ENCODE measurements around the gene FAM217A. TPM values are rescaled to one million over a fixed set of nuclear protein-coding genes. Genes with fewer than 3 reads are reported as not detected.

FAM217A gene
- total and polyA plus RNA-seq, 10 of the 15 experiments (the other 5 are each of a cell fraction or from before 2014, with no cell fraction given), result 0.09 to 0.11 TPM; not detected in 8

DNA sequence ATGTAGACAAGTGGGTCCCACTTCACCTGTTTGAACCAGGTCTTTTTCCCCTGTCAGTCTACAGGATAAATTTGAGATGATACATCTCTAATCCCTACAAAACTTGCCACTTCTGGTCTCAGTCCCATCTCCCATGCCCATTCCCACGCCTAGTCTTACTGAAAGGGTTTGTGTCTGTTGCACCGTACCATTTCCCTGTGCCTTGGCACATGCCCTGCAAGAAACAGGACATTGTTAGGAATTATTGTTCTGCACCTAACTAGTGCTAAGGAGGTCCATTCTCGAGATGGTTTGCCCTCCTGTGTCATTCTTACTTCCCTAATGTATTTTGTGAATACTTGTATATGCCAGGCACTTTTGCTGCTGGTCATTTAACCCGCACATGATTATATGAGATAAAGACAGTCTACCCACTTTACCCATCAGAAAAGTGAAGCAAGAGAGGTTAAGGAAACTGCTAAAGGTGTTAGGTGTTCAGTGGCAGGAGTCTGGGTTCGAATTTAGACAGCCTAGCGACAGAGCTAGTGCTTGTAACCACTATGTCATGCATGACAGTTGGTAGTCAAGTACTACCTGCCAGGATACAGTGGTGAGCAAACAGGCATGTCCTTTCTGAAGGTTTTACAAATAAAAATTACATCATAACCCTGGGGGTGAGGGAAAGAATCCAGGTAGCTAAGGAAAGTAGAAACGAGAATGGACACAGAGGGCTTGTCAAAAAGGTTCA, 12.7 kb downstream of the FAM217A start:
- no peaks in the 10 kb centered on the region for H4K20me1 ChIP-seq (ENCODE audit: control insufficient read depth, insufficient read depth)
- no peak overlapping the region for H3K27ac ChIP-seq (ENCODE audit: control insufficient read depth, insufficient read depth)
- ChIA-PET RAD21 (ENCODE audit: unreplicated experiment) (interaction anchor here (1.0 kb wide), 1 partner anchor 90 kb away, joined by 3 read pairs; no protein-coding TSS in a partner anchor), POLR2A (no interaction called here), SMC1A (ENCODE audit: uncharacterized antibody, unreplicated experiment) (no interaction called here), CTCF (interaction anchor here (2.3 kb wide), 1 partner anchor 9 kb away, joined by 5 read pairs; no protein-coding TSS in a partner anchor)
- H2AFZ ChIP-seq (ENCODE audit: control insufficient read depth, low read depth, low read length), result no peak overlapping the region
- no TSS peak for BruUV-seq (replicated peaks)
- intact Hi-C loops (cut with micrococcal nuclease; ENCODE audit: unreplicated experiment) (loop anchor here (5.0 kb wide), 1 partner anchor 91 kb away; no protein-coding TSS in a partner anchor), in situ Hi-C loops (cut with MboI) (no loop called here)
- no peaks in the 10 kb centered on the region for H3K27me3 ChIP-seq (replicated peaks in 1 of 2; ENCODE audit: control insufficient read depth in 2 of 2, insufficient read depth in 2 of 2, low read length in 1 of 2)
- peaks cover 0 to 5% of the 10 kb centered on the region in 2 experiments; a peak in 2 of 4 replicates for H3K36me3 ChIP-seq (ENCODE audit: control insufficient read depth in 2 of 2, insufficient read depth in 2 of 2, low read length in 1 of 2)
- 75% methylated on average over 7 of the region's 7 CpGs for WGBS (ENCODE audit: insufficient coverage, insufficient replicate concordance, low lambda C conversion rate, missing lambda C conversion rate)
- H3K4me1 ChIP-seq (ENCODE audit: control insufficient read depth, insufficient read depth, low read length), result no peaks in the 10 kb centered on the region
- ATAC-seq, result no peak
- H3K9ac ChIP-seq (ENCODE audit: control insufficient read depth, insufficient read depth, low read length), result no peak overlapping the region
- H3K4me3 ChIP-seq, result no peak overlapping the region
- TF ChIP-seq MXI1 (IDR thresholded peaks at IDR 0.05; ENCODE audit: low read depth, low read length) (no peak), EZH2 (IDR thresholded peaks at IDR 0.05; ENCODE audit: borderline replicate concordance, control insufficient read depth, low read depth, low read length) (no peak), IKZF2 (IDR thresholded peaks at IDR 0.05) (no peak), RBBP5 (conservative IDR thresholded peaks at IDR 0.05) (no peak), POLR2AphosphoS5 (IDR thresholded peaks at IDR 0.05; ENCODE audit: low read length) (peak; percentile 9; the same call in 1 of the 2 replicates), NFIC (IDR thresholded peaks at IDR 0.05; ENCODE audit: low read depth, low read length) (no peak), POLR2A (IDR thresholded peaks at IDR 0.05; ENCODE audit: low read depth, low read length) (peak; percentile 42; the same call in 1 of the 2 replicates)
- TF ChIP-seq, protein P1, sequence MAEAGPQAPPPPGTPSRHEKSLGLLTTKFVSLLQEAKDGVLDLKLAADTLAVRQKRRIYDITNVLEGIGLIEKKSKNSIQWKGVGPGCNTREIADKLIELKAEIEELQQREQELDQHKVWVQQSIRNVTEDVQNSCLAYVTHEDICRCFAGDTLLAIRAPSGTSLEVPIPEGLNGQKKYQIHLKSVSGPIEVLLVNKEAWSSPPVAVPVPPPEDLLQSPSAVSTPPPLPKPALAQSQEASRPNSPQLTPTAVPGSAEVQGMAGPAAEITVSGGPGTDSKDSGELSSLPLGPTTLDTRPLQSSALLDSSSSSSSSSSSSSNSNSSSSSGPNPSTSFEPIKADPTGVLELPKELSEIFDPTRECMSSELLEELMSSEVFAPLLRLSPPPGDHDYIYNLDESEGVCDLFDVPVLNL (IDR thresholded peaks at IDR 0.05; ENCODE audit: low read depth, low read length), result no peak
- TF ChIP-seq, protein P2, sequence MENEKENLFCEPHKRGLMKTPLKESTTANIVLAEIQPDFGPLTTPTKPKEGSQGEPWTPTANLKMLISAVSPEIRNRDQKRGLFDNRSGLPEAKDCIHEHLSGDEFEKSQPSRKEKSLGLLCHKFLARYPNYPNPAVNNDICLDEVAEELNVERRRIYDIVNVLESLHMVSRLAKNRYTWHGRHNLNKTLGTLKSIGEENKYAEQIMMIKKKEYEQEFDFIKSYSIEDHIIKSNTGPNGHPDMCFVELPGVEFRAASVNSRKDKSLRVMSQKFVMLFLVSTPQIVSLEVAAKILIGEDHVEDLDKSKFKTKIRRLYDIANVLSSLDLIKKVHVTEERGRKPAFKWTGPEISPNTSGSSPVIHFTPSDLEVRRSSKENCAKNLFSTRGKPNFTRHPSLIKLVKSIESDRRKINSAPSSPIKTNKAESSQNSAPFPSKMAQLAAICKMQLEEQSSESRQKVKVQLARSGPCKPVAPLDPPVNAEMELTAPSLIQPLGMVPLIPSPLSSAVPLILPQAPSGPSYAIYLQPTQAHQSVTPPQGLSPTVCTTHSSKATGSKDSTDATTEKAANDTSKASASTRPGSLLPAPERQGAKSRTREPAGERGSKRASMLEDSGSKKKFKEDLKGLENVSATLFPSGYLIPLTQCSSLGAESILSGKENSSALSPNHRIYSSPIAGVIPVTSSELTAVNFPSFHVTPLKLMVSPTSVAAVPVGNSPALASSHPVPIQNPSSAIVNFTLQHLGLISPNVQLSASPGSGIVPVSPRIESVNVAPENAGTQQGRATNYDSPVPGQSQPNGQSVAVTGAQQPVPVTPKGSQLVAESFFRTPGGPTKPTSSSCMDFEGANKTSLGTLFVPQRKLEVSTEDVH (IDR thresholded peaks at IDR 0.05; ENCODE audit: low read depth, partially characterized antibody), result no peak
- no peak overlapping the region for H3K4me2 ChIP-seq (ENCODE audit: control insufficient read depth, insufficient read depth)
- no peak for DNase-seq (ENCODE audit: low read depth, low spot score)
- H3K9me3 ChIP-seq (replicated peaks; ENCODE audit: control insufficient read depth, insufficient read depth, low read length), result no peaks in the 10 kb centered on the region
- H3K79me2 ChIP-seq (ENCODE audit: control insufficient read depth, insufficient read depth, low read length), result no peaks in the 10 kb centered on the region
- FAIRE-seq, result no peak

Data from GM12878 (cell line).